NCI-H1436 (cell line): ENCODE measurements around the gene DPEP2NB.
A peak's percentile ranks its signal among the peaks of the same experiment; 100 is the strongest.
"Not testable (repeated sequence)": the region's sequence is repeated elsewhere in the genome, so short reads cannot be mapped to it uniquely, and the experiment has no call there.

ENCODE experiments used
- DNase-seq: peaks from one replicate; lab custom pipeline; 2025; lab: John Stamatoyannopoulos, UW

DPEP2NB gene, protein sequence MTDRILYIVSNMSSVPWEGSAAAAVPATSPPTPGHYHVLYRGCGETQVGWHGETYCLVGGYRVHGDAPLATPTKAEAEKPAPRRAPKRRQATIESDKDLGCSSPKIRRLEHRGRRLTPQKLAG

DNA sequence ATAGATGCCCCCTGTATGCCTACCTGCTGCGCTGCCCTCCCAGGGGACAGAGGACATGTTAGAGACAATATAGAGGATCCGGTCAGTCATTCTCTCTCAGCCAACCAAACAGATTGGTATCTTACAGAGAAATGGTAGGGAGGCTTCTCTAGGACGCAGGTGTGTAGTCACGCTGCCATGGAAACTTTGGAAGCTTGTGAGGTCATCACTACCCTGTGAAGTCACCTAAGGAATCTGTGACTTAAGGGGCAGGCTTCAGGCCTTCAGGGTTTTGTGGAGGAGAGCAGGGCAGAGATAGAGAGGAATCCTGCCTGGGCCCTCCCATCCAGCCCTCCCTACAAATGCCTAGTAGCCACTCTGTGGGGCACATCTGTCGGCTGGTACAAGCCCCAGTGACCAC is at the start of gene DPEP2NB:
Gene DPEP2NB (minus strand): TSS at position 231 of the 400 bp plus-strand sequence. CDS start 141 bp downstream, at position 90.
- no peak for DNase-seq

DNA sequence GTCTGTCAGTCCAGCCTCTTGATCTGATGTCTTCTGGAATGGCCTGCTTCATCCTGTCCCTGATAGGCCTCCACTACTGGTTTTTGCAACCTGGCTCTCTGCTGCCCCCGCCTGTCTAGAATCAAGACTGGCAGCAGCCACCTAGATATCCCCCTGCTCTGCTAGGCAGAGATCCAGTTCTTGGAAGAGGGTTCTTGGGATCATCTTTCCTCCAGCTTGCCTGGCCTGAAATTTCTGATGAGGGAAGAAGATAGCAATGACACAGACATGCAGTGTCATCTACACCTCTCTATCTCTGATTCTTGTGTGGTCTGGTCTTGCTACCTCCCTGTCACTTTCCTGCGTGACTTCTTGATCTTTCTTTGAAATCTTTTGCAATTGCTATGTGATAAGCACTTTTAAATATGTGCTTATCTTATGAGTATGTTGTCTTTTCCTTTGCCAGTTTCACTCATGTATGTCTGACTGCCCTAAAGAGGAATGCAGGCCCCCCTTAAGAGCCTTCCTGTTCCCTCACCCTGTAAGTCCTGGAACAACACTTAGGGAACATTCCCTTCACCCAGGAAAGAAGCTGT is 49.2 kb upstream of the DPEP2NB start:
- peak; percentile 24 for DNase-seq

DNA sequence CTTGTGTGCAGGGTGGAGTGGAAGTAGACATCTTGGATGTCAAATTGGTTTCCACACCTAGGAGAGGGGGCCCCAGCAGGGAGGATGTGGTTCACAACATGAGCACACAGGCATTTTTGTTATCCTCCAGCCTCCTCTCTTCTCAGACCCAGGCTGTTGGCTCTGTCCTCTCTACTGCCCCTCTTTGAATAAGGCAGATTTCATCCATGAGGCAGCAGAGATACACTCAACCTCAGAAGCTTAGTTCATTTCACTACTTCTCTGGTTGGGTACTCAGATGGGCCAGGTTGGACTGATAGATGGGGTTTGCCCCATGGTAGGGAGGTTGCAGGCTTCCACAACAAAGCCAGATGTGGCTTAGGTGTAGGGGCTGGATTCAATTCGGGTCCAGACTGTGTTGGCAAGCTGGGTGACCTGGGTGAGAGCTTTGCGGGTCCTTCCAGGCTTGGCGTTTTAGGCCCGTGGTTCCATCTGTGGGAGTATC is 47.2 kb upstream of the DPEP2NB start:
- DNase-seq = no peak

DNA sequence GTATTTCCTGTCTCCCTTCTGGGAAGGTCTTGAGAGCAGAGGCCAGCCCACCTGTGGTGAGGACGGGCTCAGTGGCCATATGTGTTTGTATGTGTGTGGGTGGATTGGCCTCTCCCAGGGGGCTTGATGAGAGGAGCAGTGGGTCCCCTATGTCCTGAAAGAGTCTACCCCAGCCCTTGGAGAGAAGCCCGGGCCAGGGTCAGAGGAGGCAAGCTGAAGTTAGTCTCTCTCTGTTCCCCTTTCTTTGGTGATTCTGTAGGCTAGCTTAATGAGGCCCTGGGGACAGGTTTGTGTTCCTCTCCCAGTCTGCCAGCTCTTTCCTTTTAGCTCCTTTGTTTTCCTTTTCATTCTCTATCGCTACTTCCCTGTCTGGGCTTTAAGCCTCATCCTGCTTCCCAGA is 45.7 kb upstream of the DPEP2NB start:
- no peak for DNase-seq

DNA sequence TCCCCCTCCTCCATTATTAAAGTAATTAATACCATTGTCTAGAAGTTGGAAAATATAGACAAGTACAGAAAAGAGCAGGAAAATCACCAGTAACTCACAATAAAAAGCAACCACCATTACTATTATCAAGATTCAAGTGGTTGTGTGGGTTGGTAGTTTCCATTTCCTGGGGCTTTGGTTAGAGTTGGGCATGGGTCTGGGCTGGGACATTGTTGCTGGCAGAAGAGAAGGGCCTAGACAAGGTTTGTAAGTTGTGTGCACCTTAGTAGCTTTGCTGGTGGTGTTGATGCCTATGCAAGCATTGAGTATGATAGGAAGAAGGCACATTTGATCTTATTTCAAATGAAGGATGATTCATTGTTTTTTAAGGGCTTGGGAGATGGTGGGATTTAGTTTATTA is 44.1 kb upstream of the DPEP2NB start:
- no peak for DNase-seq

DNA sequence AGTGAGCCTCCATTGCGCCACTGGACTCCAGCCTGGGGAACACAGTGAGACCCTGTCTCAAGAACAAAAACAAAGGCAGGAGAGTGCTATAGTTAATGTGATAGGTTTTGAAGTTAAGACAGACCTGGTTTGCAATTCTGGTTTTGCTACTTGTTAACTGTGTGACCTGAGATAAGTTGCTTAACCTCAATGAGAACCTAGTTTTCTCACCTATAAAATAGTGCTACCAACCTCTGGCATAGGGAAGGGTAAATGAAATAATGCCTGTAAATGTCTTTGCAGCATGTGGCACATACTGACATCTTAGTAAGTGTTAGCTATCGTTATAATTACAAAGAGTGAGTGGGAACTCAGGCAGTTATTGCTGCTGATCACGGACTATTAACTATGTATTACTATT is 39.7 kb upstream of the DPEP2NB start:
- DNase-seq = no peak

DNA sequence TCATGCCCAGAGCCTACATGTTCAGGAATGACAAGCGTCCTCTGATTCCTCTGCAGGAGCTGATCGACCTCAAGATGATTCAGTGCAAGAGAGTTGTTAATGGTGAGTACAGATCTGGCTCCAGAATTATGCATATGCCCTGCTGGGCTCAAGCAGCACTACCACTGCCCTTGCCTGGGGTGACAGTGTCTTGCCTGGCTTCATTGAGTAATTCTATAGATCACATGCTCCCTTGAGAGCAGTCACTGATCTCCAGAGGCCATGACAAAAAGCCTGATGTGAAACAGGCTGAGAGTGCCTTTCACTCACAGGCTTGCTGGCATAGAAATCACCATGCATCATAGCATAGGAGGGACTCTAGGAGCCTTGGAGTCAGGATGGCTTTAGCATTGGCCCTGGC is 33.7 kb upstream of the DPEP2NB start:
- no peak for DNase-seq

DNA sequence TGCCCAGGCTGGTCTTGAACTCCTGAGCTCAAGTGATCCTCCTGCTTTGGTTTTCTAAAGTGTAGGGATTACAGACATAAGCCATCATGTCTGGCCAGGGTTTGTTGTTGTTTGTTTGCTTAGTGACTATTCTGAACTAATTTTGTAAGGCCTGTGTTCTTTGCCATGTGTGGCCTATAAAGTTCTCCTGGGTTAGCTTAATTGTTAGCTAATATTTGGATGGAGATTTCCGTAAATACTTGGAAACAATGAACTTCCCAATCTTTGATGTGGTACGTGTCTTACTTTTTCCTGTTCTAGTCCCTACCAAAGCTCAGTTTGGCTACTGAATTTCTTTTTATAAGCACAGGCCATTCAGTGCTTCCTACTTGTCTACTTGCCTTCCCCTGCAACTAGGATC is 32.3 kb upstream of the DPEP2NB start:
- DNase-seq = no peak

DNA sequence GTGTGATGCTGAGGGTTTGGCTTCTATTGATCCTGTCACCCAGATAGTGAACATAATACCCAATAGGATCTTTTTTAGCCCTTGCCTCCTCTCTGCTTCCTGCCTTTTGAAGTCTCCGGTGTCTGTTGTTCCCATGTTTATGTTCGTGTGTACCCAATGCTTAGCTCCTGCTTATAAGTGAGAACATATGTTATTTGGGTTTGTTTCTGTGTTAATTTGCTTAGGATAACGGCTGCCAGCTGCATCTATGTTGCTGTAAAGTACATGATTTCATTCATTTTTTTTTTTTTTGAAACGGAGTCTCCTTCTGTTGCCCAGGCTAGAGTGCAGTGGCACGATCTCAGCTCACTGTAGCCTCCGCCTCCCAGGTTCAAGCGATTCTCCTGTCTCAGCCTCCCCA is 30.4 kb upstream of the DPEP2NB start:
- no peak for DNase-seq

DNA sequence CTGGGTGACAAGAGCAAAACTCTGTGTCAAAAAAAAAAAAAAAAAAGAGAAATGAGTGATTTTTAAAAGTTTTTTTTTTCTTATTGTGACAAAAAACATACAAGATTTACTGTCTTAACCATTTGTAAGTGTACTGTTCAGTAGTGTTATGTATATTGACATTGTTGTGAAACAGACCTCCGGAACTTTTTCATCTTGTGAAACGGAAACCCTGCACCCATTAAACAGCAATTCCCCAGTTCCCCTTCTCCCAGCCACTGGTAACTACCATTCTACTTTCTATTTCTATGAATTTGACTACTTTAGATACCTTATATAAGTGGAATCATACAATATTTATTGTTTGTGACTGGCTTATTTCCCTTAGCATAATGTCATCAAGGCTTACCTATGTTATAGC is 26.1 kb upstream of the DPEP2NB start:
- DNase-seq = no peak

DNA sequence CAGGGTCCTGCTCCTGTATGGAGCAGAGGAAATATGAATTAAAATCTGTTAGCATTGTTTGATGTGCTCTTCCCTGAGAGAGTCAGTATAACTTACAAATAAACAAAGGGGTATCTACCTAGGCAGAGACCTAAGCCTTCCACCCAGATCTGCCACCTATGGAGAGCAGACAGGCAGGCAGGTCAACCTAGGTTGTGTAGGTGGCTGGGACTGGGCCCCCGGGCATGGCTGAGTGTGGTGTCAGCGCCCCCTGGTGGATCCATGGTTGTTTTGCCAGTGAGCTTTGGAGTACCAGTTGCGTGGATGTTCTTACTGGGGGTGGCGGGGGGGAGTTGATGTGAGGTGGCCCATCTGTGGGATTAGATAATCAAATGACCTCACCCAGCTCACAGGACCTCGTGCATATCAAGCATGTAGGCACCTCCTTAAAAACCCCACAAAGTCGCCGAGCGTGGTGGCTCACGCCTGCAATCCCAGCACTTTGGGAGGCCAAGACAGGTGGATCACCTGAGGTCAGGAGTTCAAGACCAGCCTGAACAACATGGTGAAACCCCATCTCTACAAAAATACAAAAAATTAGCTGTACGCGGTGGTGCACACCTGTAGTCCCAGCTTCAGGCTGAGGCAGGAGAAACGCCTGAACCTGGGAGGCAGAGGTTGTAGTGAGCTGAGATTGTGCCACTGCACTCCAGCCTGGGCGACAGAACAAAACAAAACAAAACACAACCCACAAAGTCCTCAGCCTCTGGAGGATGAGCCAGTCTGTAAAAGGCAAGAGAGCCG is 25.0 kb upstream of the DPEP2NB start:
- peak; percentile 45 for DNase-seq

DNA sequence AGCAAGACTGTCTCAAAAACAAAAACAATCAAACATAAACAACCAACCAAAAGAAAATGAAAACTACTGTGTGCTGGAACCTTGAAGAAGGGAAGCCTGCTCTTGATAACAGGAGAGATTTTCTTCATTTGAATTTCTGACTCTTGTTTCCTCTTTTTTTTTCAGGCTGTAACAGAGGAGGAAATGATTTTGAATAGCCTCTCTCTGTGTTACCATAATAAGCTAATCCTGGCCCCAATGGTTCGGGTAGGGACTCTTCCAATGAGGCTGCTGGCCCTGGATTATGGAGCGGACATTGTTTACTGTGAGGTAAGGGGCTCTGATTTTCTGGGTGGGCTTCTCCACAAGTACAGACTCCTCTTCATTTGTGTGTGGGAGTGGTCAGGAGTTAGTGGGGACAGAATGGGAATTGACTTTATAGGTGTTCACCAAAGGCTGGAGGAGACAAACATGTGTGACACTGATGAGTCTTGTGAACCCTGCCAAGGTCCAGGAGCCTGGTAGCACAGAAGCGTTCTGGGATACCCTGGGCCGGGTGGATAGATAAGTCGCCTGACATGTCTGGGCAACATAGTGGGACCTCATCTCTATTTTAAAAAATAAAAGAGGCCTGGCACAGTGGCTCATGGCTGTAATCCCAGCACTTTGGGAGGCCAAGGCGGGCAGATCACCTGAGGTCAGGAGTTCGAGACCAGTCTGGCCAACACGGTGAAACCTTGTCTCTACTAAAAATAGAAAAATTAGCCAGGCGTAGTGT is 22.3 kb upstream of the DPEP2NB start:
- DNase-seq = no peak

DNA sequence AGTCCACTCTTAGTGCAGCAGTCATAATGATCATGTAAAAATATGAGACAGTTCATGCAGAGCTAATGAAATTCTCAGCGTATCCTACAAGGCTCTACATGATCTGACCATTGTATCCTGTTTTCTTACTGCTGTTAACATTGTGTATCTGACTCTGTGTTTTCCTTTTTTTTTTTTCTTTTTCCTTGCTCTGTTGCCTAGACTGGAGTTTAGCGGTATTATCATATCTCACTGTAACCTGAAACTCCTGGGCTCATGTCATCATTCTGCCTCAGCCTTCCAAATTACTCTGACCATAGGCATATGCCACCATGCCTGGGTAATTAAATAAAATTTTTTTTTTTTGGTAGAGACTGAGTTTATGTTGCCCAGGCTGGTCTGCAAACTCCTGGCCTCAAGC is 19.5 kb upstream of the DPEP2NB start:
- DNase-seq = no peak

DNA sequence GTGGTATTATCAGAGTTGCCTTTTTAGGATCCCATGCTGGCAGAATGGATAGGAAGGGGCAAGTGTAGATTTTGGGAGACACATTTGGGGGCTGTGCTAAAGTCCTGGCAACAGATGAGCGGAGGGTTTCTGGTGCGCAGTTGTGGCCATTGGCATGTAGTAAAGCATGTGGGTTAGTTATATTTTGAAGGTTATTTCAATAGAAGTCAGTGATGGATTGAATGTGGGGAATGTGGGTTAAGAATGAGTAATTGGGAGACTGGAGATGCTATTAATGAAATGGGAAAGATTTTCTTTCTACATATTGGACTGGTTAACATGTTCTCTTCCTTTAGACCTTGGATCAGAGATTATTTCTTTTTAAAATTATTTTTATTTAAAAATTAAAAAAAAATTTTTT is 17.4 kb upstream of the DPEP2NB start:
- no peak for DNase-seq

DNA sequence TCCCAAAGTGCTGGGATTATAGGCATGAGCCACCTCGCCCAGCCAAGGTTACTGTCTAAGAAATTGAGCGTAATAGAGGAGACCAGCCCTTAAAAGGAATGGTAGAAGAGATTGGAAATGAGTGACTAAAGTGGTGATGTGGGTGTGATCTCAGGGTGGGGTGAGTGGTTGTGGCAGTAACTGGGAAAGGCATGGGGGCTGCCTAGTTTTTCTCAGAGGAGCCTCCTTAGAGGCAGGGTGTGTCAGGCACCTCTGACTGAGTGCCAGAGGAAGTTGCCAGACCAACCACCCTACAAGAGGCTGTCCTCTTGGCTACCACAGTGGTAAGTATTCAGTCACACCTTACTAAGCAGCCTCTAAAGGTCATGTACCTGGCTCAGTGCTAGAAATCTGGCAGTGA is 16.2 kb upstream of the DPEP2NB start:
- no peak for DNase-seq

DNA sequence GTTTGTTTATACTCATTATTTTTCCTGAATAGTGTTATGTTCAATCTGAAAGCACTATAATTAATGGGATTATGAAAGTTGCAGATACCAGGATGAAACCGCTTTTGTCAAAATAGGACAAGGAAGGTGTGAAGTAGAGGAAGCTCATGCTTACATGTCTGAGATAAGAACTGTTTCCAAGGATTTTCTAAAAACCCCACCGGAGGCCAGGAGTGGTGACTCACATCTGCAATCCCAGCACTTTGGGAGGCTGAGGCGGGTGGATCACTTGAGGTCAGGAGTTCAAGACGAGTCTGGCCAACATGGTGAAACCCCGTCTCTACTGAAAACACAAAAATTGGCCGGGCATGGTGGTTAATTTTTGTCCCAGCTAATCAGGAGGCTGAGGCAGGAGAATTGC is 14.4 kb upstream of the DPEP2NB start:
- DNase-seq = not testable (repeated sequence)

DNA sequence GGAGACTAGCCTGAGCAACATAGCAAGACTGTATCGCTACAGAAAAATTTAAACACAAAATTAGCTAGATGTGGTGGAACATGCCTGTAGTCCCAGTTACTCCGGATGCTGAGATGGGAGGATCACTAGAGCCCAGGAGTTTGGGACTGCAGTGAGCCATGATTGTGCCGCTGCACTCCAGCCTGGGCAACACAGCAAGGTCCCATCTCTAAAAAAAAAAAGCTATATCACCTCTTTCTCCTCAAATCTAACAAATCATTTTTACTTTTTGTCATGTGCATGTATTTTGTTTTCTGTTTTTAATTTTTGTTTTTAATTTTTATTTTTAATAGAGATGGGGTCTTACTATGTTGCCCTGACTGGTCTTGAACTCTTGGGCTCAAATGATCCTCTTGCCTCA is 13.3 kb upstream of the DPEP2NB start:
- no peak for DNase-seq

DNA sequence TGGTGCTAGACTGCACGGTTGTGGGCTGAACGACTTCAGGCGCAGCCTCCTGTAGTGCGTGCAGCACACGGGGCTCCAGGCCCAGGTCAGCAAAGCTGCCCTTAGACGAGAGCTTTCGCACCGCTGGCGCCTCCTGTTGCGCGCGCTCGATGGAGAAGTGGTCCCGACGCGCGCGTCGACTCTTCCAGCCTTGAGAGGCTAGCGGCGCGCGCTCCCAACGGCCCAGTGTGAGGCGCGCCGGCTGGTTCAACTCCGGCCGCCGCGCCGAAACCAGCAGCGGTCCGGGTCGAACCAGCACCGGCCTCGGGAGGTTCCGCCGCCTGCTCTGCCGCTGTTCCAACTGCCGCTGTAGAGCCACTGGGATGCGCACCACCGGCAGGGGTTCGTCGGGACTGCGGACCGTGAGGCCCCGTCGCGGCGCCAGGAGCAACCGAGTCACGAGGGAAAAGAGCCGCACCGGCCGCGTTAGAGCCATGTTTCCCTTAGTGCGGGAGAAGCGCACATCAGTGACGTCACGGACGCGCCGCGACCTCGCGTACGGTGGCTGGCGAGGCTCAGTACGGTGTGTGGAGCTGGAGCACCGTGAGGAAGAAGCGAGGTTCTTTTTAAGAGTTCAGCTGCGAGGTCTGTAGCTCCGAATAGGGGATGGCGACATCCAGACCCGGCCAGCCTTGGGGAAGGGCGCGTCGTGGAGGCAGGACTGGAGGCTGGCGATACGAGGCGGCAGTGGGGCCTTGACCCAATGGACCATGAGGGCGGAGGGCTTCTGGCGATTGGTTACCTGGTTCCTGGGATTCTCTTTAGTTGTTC is 7.2 kb upstream of the DPEP2NB start, which contains the start of the genes DDX28 and DUS2:
Gene DDX28 (minus strand): TSS at position 505 of the 810 bp plus-strand sequence. CDS start 30 bp downstream, at position 475.
Gene DUS2 (plus strand): TSS at position 557 of the 810 bp plus-strand sequence. CDS start 14,740 bp downstream, outside the sequence.
- DNase-seq = peak; percentile 85

DNA sequence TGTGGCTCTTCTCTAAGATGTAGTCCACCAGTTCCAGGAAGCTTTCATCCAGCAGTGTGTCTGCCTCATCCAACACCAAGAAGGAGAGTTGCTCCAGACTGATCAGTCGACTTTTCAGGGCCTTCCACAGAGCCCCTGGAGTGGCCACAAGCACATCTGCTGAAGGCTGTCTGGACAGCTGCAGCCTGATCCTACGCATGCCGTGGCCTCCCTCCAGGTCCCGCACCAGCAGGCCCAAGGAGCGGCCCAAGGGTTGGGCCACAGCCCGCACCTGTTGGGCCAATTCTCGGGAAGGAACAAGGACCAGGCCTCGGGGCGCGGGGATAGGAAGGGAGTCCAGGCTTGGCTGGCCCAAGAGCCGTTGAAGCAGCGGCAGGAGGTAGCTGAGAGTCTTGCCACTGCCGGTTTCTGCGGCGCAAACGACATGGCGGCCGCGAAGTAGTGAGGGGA is 6.6 kb upstream of the DPEP2NB start:
- no peak for DNase-seq

DNA sequence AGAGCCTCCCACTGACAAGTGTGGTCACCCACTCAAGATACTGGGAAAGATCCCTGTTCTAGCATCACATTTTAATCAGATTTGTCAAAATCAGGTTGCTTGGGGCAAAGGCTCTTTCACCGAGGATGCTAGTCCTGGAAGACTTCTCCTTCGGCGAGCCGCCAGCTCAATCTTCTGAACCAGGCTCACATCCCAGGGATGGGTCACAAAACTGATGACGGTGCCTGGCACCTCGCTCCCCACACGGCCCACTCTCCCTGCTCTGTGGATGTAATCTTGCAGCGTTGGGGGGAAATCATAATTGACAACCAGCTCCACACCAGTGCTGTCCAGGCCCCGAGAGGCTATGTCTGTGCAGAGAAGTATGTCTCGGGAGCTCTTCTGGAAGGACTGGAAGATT is 5.8 kb upstream of the DPEP2NB start:
- no peak for DNase-seq

DNA sequence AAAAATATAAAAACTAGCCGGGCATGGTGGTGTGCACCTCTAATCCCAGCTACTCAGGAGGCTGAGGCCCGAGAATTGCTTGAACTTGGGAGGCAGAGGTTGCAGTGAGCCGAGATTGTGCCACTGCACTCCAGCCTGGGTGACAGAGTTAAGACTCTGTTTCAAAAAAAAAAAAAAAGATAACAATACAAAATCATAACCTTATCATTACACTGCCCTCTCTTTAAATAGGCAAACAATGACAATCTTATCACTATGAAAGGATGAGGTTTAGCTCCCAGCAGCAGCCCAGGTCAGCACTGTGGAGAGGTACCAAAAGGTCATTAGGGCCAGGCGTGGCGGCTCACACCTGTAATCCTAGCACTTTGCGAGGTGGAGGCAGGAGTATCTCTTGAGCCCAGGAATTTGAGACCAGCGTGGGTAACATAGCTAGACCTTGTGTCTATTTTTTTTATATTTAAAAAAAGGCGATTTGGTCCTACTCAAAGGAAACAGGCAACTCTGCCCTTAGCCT is 3.5 kb upstream of the DPEP2NB start:
- no peak for DNase-seq
